OCI-LY3 (cell line): ENCODE data around the gene CCDC80.

Source experiments
- H2AFZ ChIP-seq: fragments of 200-600, 300-600 bp; shearing (Covaris generic); 2 replicates; pipeline ENCODE4 v1.6.0; 2014; ENCODE audit warnings: antibody characterized with exemption, low read depth, low read length
- H3K27ac ChIP-seq: fragments of 200-600, 300-600 bp; sonication (generic); 2 replicates; pipeline ENCODE4 v1.5.1; 2014; ENCODE audit warnings: mild to moderate bottlenecking, low read length, moderate library complexity, mixed read lengths
- H3K27me3 ChIP-seq: fragments of 200-600, 300-600 bp; sonication (generic); 2 replicates; pipeline ENCODE4 v1.6.1; 2014; ENCODE audit warnings: low read depth, low read length, mixed read lengths
- H3K36me3 ChIP-seq: fragments of 200-600, 300-600 bp; sonication (generic); replicated peaks from 2 replicates; pipeline ENCODE3; 2014; ENCODE audit warnings: low read depth, low read length, mixed read lengths
- H3K4me1 ChIP-seq: fragments of 300-600, 200-600 bp; sonication (generic); 2 replicates; pipeline ENCODE4 v1.6.1; 2014; ENCODE audit warnings: low read length, mixed read lengths
- H3K4me2 ChIP-seq: fragments of 200-600, 300-600 bp; sonication (generic); 2 replicates; pipeline ENCODE4 v1.6.1; 2014; ENCODE audit warnings: low read length, mixed read lengths
- H3K4me3 ChIP-seq: fragments of 300-600, 200-600 bp; sonication (generic); 2 replicates; pipeline ENCODE4 v1.5.1; 2014; ENCODE audit warnings: antibody characterized with exemption, mild to moderate bottlenecking, low read length, moderate library complexity
- H3K79me2 ChIP-seq: fragments of 300-600, 200-600 bp; shearing (Covaris generic); 2 replicates; pipeline ENCODE4 v1.6.1; 2014; ENCODE audit warnings: mild to moderate bottlenecking, low read length, mixed read lengths
- H3K9ac ChIP-seq: fragments of 300-600, 200-600 bp; shearing (Covaris generic); 2 replicates; pipeline ENCODE4 v1.6.0; 2014; ENCODE audit warnings: mild to moderate bottlenecking, low read length, moderate library complexity
- H3K9me3 ChIP-seq: fragments of 200-600, 300-600 bp; shearing (Covaris generic); 2 replicates; pipeline ENCODE4 v1.6.1; 2014; ENCODE audit warnings: low read length, mixed read lengths; ENCODE audit not compliant: insufficient read depth
- H4K20me1 ChIP-seq: fragments of 200-600, 300-600 bp; sonication (generic); 2 replicates; pipeline ENCODE4 v1.6.1; 2016; ENCODE audit warnings: low read length, mixed read lengths; ENCODE audit not compliant: insufficient read depth
- EZH2phosphoT487 ChIP-seq: fragments of 200-600 bp; shearing (Covaris generic); IDR thresholded peaks from 2 replicates; pipeline ENCODE4 v1.6.1; 2018; ENCODE audit warnings: antibody characterized with exemption, mixed run types, low read depth
- TF ChIP-seq, protein P1 (sequence below): fragments of 200-600, 300-600 bp; sonication (generic); IDR thresholded peaks from 2 replicates; pipeline ENCODE4 v1.5.1; 2014; ENCODE audit warnings: antibody characterized with exemption, low read length, low read depth

Gene CCDC80

DNA sequence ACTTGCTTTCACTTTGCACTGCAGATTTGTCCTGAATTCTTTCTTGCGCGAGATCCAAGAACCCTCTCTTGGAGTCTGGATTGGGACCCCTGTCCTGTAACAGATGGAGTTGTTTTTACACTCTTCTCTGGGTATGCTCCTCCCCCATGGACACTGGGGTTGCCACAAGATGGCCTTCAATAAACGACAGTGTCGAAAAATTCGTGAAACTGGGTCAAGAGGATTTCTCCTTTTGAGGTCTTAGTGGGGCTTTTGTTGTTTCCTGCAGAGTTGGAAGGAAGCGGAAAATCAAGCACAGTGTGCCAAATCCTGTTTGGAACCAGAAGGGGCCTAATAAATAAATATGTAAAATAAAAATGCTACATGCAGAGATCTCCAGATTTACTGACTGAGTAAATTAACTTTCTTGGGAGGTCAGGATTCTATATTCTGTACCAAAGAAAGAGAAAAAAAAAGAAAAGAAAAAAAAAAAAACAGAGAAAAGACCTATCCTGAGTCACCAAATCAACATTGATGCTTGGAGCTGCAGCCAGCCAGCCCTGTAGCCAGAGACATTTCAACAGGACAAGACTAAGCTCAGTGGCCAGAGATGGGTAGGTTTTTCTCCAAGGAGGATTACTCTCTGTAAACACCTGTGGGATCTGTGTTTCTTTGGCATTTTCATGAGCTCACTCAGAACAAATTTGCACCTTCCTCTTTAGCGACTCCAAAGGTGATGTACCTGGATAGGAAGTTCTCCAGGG lies 24.8 kb downstream of the CCDC80 start:
- H4K20me1 ChIP-seq = no peaks in the 10 kb centered on the region
- H2AFZ ChIP-seq = no peak overlapping the region
- no peak for TF ChIP-seq EZH2phosphoT487
- TF ChIP-seq, protein P1, sequence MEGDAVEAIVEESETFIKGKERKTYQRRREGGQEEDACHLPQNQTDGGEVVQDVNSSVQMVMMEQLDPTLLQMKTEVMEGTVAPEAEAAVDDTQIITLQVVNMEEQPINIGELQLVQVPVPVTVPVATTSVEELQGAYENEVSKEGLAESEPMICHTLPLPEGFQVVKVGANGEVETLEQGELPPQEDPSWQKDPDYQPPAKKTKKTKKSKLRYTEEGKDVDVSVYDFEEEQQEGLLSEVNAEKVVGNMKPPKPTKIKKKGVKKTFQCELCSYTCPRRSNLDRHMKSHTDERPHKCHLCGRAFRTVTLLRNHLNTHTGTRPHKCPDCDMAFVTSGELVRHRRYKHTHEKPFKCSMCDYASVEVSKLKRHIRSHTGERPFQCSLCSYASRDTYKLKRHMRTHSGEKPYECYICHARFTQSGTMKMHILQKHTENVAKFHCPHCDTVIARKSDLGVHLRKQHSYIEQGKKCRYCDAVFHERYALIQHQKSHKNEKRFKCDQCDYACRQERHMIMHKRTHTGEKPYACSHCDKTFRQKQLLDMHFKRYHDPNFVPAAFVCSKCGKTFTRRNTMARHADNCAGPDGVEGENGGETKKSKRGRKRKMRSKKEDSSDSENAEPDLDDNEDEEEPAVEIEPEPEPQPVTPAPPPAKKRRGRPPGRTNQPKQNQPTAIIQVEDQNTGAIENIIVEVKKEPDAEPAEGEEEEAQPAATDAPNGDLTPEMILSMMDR = no peak
- no peak overlapping the region for H3K9ac ChIP-seq
- no peaks in the 10 kb centered on the region for H3K27me3 ChIP-seq
- no peak overlapping the region for H3K27ac ChIP-seq
- H3K9me3 ChIP-seq = no peaks in the 10 kb centered on the region
- peaks cover 53% of the 10 kb centered on the region for H3K4me1 ChIP-seq
- H3K36me3 ChIP-seq = no peaks in the 10 kb centered on the region
- no peaks in the 10 kb centered on the region; the same call in 1 of the 2 replicates for H3K79me2 ChIP-seq
- no peak overlapping the region for H3K4me2 ChIP-seq
- H3K4me3 ChIP-seq = no peak overlapping the region

GRCh38 chr3:112611752-112612515 lies 29.0 kb downstream of the CCDC80 start:
- Histone ChIP-seq H3K36me3 (no peaks in the 10 kb centered on the region), H4K20me1 (no peaks in the 10 kb centered on the region), H3K9me3 (no peaks in the 10 kb centered on the region), H3K4me1 (peaks cover 19% of the 10 kb centered on the region), H3K4me3 (no peak overlapping the region), H3K27me3 (no peaks in the 10 kb centered on the region), H3K9ac (no peak overlapping the region), H3K27ac (no peak overlapping the region), H3K79me2 (no peaks in the 10 kb centered on the region), H3K4me2 (no peak overlapping the region), H2AFZ (no peak overlapping the region)
- TF ChIP-seq, protein P1 = no peak
- no peak for TF ChIP-seq EZH2phosphoT487

- Histone ChIP-seq H3K27me3 (no peaks in the 10 kb centered on the region), H3K4me2 (no peak overlapping the region), H3K4me1 (peaks cover 15% of the 10 kb centered on the region), H3K27ac (no peak overlapping the region), H2AFZ (no peak overlapping the region; the same call in 1 of the 2 replicates), H3K9ac (no peak overlapping the region), H3K4me3 (no peak overlapping the region), H4K20me1 (no peaks in the 10 kb centered on the region), H3K9me3 (no peaks in the 10 kb centered on the region), H3K79me2 (no peaks in the 10 kb centered on the region), H3K36me3 (peaks cover 4% of the 10 kb centered on the region)
- TF ChIP-seq, protein P1 = no peak
- no peak for TF ChIP-seq EZH2phosphoT487
Measured at GRCh38 chr3:112610121-112610520, 30.8 kb downstream of the CCDC80 start.

DNA sequence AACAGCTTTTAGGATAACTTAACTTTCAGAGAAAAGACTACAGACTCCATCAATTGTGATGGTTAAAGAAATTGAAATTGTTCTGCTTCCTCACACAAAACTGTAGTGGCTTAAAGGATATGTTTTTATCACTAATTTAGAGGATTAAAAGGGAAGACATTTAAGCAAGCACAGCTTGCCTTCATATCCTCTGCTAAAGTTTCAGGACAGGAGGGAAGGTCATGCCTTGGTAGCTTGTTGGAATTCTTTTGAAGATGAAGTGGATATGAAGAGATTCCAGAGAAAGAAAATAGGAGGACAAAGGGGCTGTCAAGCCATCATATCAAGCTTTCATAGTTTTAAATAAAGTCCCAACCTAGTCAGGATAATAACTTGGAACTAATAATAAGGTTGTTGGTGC lies 33.1 kb downstream of the CCDC80 start:
- no peak overlapping the region for H3K4me3 ChIP-seq
- H3K4me2 ChIP-seq = no peak overlapping the region
- H3K27ac ChIP-seq = no peak overlapping the region
- H3K36me3 ChIP-seq = peaks cover 5% of the 10 kb centered on the region
- H4K20me1 ChIP-seq = no peaks in the 10 kb centered on the region
- H3K9ac ChIP-seq = no peak overlapping the region
- TF ChIP-seq EZH2phosphoT487 = no peak
- TF ChIP-seq, protein P1 = no peak
- H3K9me3 ChIP-seq = no peaks in the 10 kb centered on the region
- H3K79me2 ChIP-seq = no peaks in the 10 kb centered on the region
- peaks cover 29% of the 10 kb centered on the region for H3K4me1 ChIP-seq
- H2AFZ ChIP-seq = no peak overlapping the region
- H3K27me3 ChIP-seq = no peaks in the 10 kb centered on the region
